HG03558 (cell line): Measurements from ENCODE around the gene SAMD8.
"Not testable (repeated sequence)": the region's sequence is repeated elsewhere in the genome, so short reads cannot be mapped to it uniquely, and the experiment has no call there.

ENCODE experiments used
- ATAC-seq: cut with Tn5 transposase; IDR thresholded peaks from one replicate; pipeline ENCODE4 v1.9.1; 2021; ENCODE audit warnings: moderate number of reproducible peaks; ENCODE audit not compliant: unreplicated experiment; ENCODE audit errors: extremely low read depth

SAMD8 gene

GRCh38 chr10:75187961-75188426 is 76.5 kb downstream of the SAMD8 start:
- ATAC-seq = no peak

GRCh38 chr10:75188522-75188921 is 77.1 kb downstream of the SAMD8 start:
- ATAC-seq = not testable (repeated sequence)

GRCh38 chr10:75189266-75190096 is 78.0 kb downstream of the SAMD8 start:
- no peak for ATAC-seq

GRCh38 chr10:75191821-75192568 is 80.5 kb downstream of the SAMD8 start:
- ATAC-seq = no peak

- not testable (repeated sequence) for ATAC-seq
Observed at GRCh38 chr10:75194625-75195024, 83.2 kb downstream of the SAMD8 start.

GRCh38 chr10:75195035-75195763 is 83.7 kb downstream of the SAMD8 start:
- ATAC-seq = no peak

GRCh38 chr10:75197066-75197465 is 85.6 kb downstream of the SAMD8 start:
- ATAC-seq = no peak

GRCh38 chr10:75197906-75198305 is 86.5 kb downstream of the SAMD8 start:
- no peak for ATAC-seq

- ATAC-seq = not testable (repeated sequence)
Observed at GRCh38 chr10:75199949-75200348, 88.5 kb downstream of the SAMD8 start.

GRCh38 chr10:75201793-75202307 is 90.4 kb downstream of the SAMD8 start:
- no peak for ATAC-seq

GRCh38 chr10:75202321-75203045 is 91.0 kb downstream of the SAMD8 start:
- ATAC-seq = no peak

- not testable (repeated sequence) for ATAC-seq
Observed at GRCh38 chr10:75203046-75203620, 91.7 kb downstream of the SAMD8 start.

- no peak for ATAC-seq
Observed at GRCh38 chr10:75203724-75204123, 92.3 kb downstream of the SAMD8 start.

GRCh38 chr10:75205908-75206307 is 94.5 kb downstream of the SAMD8 start:
- ATAC-seq = no peak

- not testable (repeated sequence) for ATAC-seq
Observed at GRCh38 chr10:75206638-75207037, 95.2 kb downstream of the SAMD8 start.

- ATAC-seq = no peak
Observed at GRCh38 chr10:75207079-75207856, 95.8 kb downstream of the SAMD8 start.

GRCh38 chr10:75207857-75208144 is 96.3 kb downstream of the SAMD8 start:
- no peak for ATAC-seq

- ATAC-seq = no peak
Observed at GRCh38 chr10:75208181-75208580, 96.7 kb downstream of the SAMD8 start.
